Hepatocyte (in vitro differentiated cells): Measurements from ENCODE around the gene HTATSF1.

Experiments used
- CTCF ChIP-seq: fragments of 200-600 bp; sonication (generic); IDR thresholded peaks from 2 replicates; pipeline ENCODE4 v1.5.1; 2016; ENCODE audit warnings: antibody characterized with exemption, mild to moderate bottlenecking; ENCODE audit not compliant: poor library complexity
- EZH2phosphoT487 ChIP-seq: fragments of 200-600 bp; sonication (generic); IDR thresholded peaks from one replicate; pipeline ENCODE4 v1.6.1; 2018; ENCODE audit warnings: antibody characterized with exemption, mild to moderate bottlenecking, low read depth, moderate library complexity; ENCODE audit not compliant: unreplicated experiment, severe bottlenecking

- no peak for TF ChIP-seq CTCF
- no peak for TF ChIP-seq EZH2phosphoT487
Measured at GRCh38 chrX:136453771-136454170, 43.6 kb upstream of the HTATSF1 start.
